Activated T-helper 1 cell treated with anti-CD3 and anti-CD28 coated beads, Interleukin-12 subunit alpha, Interleukin-12 subunit beta, Interleukin-2, Interleukin-4 antibody, amounts not matched to agents 30 ng/mL and 10 ng/mL and 1 ng/mL, durations not matched to agents 14 hours and 24 hours and 36 hours (primary cell): Measurements from ENCODE around the gene LRRTM4. TPM values are rescaled to one million over a fixed set of nuclear protein-coding genes. Genes with fewer than 3 reads are reported as not detected.

Experiments used
- DNase-seq: peaks from one replicate; pipeline ENCODE4 v3.0.0; 2021; ENCODE audit warnings: low spot score
- H3K27ac Mint-ChIP-seq: one replicate; pipeline ENCODE4 v1.8.0; 2021; ENCODE audit warnings: mild to moderate bottlenecking, mixed read lengths
- H3K27me3 Mint-ChIP-seq: one replicate; pipeline ENCODE4 v1.8.0; 2022; ENCODE audit warnings: mild to moderate bottlenecking, moderate library complexity, mixed read lengths; ENCODE audit not compliant: insufficient read depth
- H3K36me3 Mint-ChIP-seq: one replicate; pipeline ENCODE4 v1.8.0; 2021; ENCODE audit warnings: low read depth, mixed read lengths
- H3K4me1 Mint-ChIP-seq: one replicate; pipeline ENCODE4 v1.8.0; 2021; ENCODE audit warnings: low read depth, mixed read lengths
- H3K4me3 Mint-ChIP-seq: one replicate; pipeline ENCODE4 v1.8.0; 2021; ENCODE audit warnings: mild to moderate bottlenecking, moderate library complexity, mixed read lengths
- H3K9me3 Mint-ChIP-seq: one replicate; pipeline ENCODE4 v1.8.0; 2021; ENCODE audit warnings: mixed read lengths
- intact Hi-C: fragments of 100-400 bp; cut with micrococcal nuclease; formaldehyde crosslinking; loops from one replicate; pipeline ENCODE4 v1.15.1; 2024
- total RNA-seq: library from RNA; stranded (reverse); gene quantifications from 2 replicates; pipeline ENCODE4 v1.2.3, GENCODE V29; 2022

Gene LRRTM4
- total RNA-seq, 1 donor from 2014 or later = not detected

DNA sequence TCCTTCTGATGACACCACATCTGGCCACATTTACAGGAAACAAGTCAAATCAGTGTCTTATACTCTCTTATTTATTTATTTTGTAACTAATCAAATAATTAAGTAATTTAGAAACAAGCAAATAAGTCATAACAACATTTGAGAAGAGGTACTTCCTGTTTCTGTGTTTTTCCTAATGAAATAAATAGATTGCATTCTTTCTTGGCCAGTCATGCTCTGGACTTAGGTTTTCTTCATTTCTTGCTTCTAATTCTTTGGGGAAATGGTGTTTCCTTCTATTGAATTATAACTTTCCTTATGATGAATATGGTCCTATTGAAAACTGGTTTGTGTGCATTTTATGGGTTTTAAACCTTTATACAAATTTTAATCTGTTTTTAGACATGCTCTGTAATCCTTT, 546.4 kb downstream of the LRRTM4 start:
- Mint-ChIP-seq H3K4me1 (no peaks in the 10 kb centered on the region), H3K9me3 (peaks cover 3% of the 10 kb centered on the region), H3K27me3 (no peaks in the 10 kb centered on the region), H3K4me3 (no peak overlapping the region), H3K27ac (no peak overlapping the region), H3K36me3 (no peaks in the 10 kb centered on the region)
- no peak for DNase-seq
- intact Hi-C loops = no loop called here

GRCh38 chr2:76973610-76974009, 548.6 kb downstream of the LRRTM4 start:
- H3K36me3 Mint-ChIP-seq = no peaks in the 10 kb centered on the region
- no peak for DNase-seq
- no peak overlapping the region for H3K4me3 Mint-ChIP-seq
- intact Hi-C loops = no loop called here
- no peak overlapping the region for H3K27ac Mint-ChIP-seq
- no peaks in the 10 kb centered on the region for H3K27me3 Mint-ChIP-seq
- H3K9me3 Mint-ChIP-seq = peaks cover 3% of the 10 kb centered on the region
- H3K4me1 Mint-ChIP-seq = no peaks in the 10 kb centered on the region

- peaks cover 3% of the 10 kb centered on the region for H3K9me3 Mint-ChIP-seq
- H3K27ac Mint-ChIP-seq = no peak overlapping the region
- no peaks in the 10 kb centered on the region for H3K4me1 Mint-ChIP-seq
- no peak for DNase-seq
- H3K36me3 Mint-ChIP-seq = no peaks in the 10 kb centered on the region
- intact Hi-C loops = no loop called here
- H3K27me3 Mint-ChIP-seq = no peaks in the 10 kb centered on the region
- no peak overlapping the region for H3K4me3 Mint-ChIP-seq
Measured at GRCh38 chr2:76965772-76966171, 556.4 kb downstream of the LRRTM4 start.

DNA sequence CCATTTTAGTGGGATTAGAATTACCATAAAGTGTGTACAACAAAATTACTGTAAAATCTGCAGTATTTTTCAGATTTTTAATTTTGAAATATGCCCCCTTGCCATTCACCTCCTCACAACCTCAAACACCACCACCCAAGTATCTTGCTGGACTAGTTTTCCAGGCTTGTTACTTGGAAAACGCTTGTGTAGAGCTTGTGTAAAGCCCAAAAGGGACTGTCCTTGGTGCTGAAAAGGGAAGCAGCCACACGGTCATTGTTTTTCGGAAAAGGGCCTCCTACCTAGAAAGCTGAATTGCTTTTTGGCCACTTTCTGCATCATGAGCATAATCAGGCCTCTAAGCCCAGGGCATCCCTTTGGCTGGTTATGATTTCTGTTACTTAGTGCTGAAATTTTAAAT, 563.4 kb downstream of the LRRTM4 start:
- no peak for DNase-seq
- Mint-ChIP-seq H3K4me1 (no peaks in the 10 kb centered on the region), H3K9me3 (peaks cover 7% of the 10 kb centered on the region), H3K27ac (no peak overlapping the region), H3K4me3 (no peak overlapping the region), H3K36me3 (no peaks in the 10 kb centered on the region), H3K27me3 (no peaks in the 10 kb centered on the region)
- intact Hi-C loops = no loop called here

DNA sequence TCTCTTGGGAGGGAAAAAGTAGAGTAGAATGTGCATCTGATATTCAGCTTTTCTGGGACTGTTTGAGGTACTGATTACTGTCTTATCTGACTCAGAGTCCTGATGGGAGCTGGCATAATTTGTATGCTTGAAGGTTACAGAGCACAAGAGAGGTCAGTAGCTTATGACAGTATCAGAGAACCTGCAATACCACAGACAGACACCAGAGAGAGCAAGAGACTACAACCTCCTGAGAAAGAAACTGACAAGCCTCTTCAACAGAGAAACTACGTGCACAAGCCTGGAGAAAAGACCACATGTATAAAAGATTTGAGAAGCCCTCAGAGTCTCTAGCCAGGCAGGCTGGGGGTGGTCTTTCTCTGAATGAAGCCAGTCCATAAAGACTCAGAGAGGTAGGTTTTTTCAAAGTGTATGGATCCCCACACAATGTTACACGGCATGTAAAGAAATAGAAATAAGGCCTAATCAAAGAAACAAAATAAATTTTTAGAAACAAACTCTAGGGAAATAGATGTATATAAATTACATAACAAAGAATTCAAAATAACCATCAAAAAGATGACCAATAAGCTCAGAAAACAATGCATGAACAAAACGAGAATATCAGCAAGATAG, 568.3 kb downstream of the LRRTM4 start:
- no peak for DNase-seq
- Mint-ChIP-seq H3K4me3 (no peak overlapping the region), H3K36me3 (no peaks in the 10 kb centered on the region), H3K4me1 (no peaks in the 10 kb centered on the region), H3K9me3 (no peaks in the 10 kb centered on the region), H3K27me3 (no peaks in the 10 kb centered on the region), H3K27ac (no peak overlapping the region)
- intact Hi-C loops = no loop called here

DNA sequence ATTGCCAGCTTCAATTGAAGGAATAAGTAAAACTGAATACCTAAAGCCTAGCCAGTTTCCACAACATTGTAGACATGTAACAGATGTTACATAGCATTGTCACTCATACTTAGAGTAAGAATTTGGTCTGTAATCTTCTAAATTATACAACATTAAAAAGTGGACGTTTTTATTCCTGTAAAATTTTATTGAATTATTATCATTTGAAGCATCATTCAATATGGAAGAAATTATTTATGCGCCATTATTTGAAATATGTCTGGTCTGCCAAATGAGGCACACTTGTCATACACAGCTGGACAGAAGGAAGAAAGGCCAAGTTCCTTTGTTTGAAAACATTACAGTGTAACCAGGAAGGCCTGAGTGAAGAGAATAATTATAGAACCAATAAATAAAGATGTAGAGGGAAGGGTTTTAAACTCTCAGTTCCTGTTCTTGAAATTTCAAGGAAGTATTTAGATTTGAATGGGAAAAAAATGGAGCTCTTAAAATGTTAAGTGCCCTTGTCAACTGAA, 575.5 kb downstream of the LRRTM4 start:
- intact Hi-C loops = no loop called here
- DNase-seq = no peak
- H3K27ac Mint-ChIP-seq = no peak overlapping the region
- peaks cover 8% of the 10 kb centered on the region for H3K9me3 Mint-ChIP-seq
- no peaks in the 10 kb centered on the region for H3K36me3 Mint-ChIP-seq
- no peak overlapping the region for H3K4me3 Mint-ChIP-seq
- H3K27me3 Mint-ChIP-seq = no peaks in the 10 kb centered on the region
- H3K4me1 Mint-ChIP-seq = no peaks in the 10 kb centered on the region

GRCh38 chr2:76940559-76940958, 581.6 kb downstream of the LRRTM4 start:
- intact Hi-C loops = no loop called here
- Mint-ChIP-seq H3K4me1 (no peaks in the 10 kb centered on the region), H3K36me3 (no peaks in the 10 kb centered on the region), H3K9me3 (peaks cover 8% of the 10 kb centered on the region), H3K27me3 (no peaks in the 10 kb centered on the region), H3K27ac (no peak overlapping the region), H3K4me3 (no peak overlapping the region)
- DNase-seq = no peak

DNA sequence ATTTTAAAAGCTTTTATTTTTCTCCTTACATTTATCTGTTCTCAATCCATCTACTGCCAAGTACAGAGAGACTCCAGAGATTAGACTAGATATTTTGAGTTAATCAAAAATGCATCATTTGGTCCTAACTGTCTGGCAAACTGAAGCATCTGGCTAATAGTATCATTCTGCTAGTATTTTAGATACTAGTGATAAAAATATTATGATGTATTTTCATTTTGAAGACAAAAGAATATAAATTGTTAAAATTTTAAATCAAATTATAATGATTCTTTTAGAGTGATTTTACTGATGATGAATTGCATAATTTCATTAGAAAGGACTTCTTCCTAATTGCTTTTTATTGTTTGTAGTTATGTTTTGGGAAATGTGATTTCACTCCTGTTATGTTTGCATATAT, 584.0 kb downstream of the LRRTM4 start:
- H3K27ac Mint-ChIP-seq = no peak overlapping the region
- H3K4me1 Mint-ChIP-seq = no peaks in the 10 kb centered on the region
- H3K36me3 Mint-ChIP-seq = no peaks in the 10 kb centered on the region
- DNase-seq = no peak
- no peaks in the 10 kb centered on the region for H3K27me3 Mint-ChIP-seq
- intact Hi-C loops = no loop called here
- H3K9me3 Mint-ChIP-seq = peaks cover 5% of the 10 kb centered on the region
- H3K4me3 Mint-ChIP-seq = no peak overlapping the region

- intact Hi-C loops = no loop called here
- no peak for DNase-seq
- H3K27ac Mint-ChIP-seq = no peak overlapping the region
- H3K4me1 Mint-ChIP-seq = no peaks in the 10 kb centered on the region
- no peak overlapping the region for H3K4me3 Mint-ChIP-seq
- no peaks in the 10 kb centered on the region for H3K36me3 Mint-ChIP-seq
- H3K9me3 Mint-ChIP-seq = peaks cover 5% of the 10 kb centered on the region
- no peaks in the 10 kb centered on the region for H3K27me3 Mint-ChIP-seq
Measured at GRCh38 chr2:76932550-76932949, 589.6 kb downstream of the LRRTM4 start.

DNA sequence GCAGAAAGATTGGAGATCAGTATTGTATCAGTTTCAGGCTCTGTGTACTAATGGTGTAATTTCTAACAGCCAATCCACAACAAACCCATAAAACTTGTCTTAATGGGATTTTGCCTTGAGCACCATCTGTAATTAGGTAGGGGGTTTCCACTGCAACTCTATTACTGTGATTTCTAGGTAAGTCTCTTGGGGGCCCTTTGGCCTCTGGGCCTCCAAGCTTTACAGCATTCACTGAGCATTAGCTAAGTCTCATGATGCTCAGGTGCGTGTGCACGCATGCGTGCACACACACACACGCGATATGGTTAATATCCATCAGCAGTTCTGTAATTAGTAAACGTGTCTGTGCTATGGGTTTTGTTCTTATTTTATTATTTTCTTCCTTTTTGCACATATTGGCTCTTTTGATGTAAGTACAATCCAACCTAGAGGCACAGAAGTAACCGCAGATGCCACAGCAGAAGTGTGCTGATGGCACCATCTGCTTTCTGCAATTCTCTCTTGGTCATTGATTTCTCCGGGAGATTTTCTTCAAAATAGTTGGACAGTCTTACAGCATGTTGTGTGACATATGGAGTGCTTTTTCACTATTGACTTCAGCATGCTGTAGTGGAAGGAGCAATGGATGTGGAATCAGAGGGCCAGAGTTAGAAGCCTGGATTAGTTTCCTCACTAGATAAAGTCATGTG, 592.0 kb downstream of the LRRTM4 start:
- no peaks in the 10 kb centered on the region for H3K36me3 Mint-ChIP-seq
- H3K27ac Mint-ChIP-seq = no peak overlapping the region
- H3K9me3 Mint-ChIP-seq = peaks cover 5% of the 10 kb centered on the region
- intact Hi-C loops = no loop called here
- H3K4me1 Mint-ChIP-seq = no peaks in the 10 kb centered on the region
- no peak for DNase-seq
- H3K27me3 Mint-ChIP-seq = no peaks in the 10 kb centered on the region
- no peak overlapping the region for H3K4me3 Mint-ChIP-seq

DNA sequence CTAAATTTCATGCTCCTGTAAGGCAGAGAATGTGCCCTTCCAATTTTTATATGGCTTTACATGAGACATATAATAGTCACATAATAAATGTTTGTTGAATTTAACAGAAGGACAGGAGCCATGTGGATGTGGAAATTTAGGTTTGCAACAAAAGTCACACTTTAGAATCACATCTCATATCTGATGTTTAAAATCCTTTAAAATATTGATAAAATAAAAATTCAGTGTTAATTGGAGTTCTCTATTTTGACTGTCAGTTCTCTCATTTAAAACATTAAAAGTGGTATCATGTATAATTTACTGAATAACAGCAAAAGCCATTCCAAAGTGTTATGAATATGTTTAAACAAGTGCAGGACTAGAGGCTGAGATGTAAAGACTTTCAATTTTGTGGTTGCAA, 594.1 kb downstream of the LRRTM4 start:
- Mint-ChIP-seq H3K4me1 (no peaks in the 10 kb centered on the region), H3K9me3 (peaks cover 4% of the 10 kb centered on the region), H3K27me3 (no peaks in the 10 kb centered on the region), H3K27ac (no peak overlapping the region), H3K4me3 (no peak overlapping the region), H3K36me3 (no peaks in the 10 kb centered on the region)
- no peak for DNase-seq
- intact Hi-C loops = no loop called here

GRCh38 chr2:76921006-76921405, 601.2 kb downstream of the LRRTM4 start:
- H3K4me1 Mint-ChIP-seq = no peaks in the 10 kb centered on the region
- H3K9me3 Mint-ChIP-seq = peaks cover 14% of the 10 kb centered on the region
- DNase-seq = no peak
- intact Hi-C loops = no loop called here
- H3K36me3 Mint-ChIP-seq = no peaks in the 10 kb centered on the region
- no peak overlapping the region for H3K4me3 Mint-ChIP-seq
- no peaks in the 10 kb centered on the region for H3K27me3 Mint-ChIP-seq
- no peak overlapping the region for H3K27ac Mint-ChIP-seq

- Mint-ChIP-seq H3K4me1 (no peaks in the 10 kb centered on the region), H3K27ac (no peak overlapping the region), H3K4me3 (no peak overlapping the region), H3K36me3 (no peaks in the 10 kb centered on the region), H3K9me3 (peaks cover 6% of the 10 kb centered on the region), H3K27me3 (no peaks in the 10 kb centered on the region)
- intact Hi-C loops = no loop called here
- DNase-seq = no peak
Measured at GRCh38 chr2:76895469-76895868, 626.7 kb downstream of the LRRTM4 start.
